ENCODE measurements around the gene MBD6.

Gene MBD6

DNA sequence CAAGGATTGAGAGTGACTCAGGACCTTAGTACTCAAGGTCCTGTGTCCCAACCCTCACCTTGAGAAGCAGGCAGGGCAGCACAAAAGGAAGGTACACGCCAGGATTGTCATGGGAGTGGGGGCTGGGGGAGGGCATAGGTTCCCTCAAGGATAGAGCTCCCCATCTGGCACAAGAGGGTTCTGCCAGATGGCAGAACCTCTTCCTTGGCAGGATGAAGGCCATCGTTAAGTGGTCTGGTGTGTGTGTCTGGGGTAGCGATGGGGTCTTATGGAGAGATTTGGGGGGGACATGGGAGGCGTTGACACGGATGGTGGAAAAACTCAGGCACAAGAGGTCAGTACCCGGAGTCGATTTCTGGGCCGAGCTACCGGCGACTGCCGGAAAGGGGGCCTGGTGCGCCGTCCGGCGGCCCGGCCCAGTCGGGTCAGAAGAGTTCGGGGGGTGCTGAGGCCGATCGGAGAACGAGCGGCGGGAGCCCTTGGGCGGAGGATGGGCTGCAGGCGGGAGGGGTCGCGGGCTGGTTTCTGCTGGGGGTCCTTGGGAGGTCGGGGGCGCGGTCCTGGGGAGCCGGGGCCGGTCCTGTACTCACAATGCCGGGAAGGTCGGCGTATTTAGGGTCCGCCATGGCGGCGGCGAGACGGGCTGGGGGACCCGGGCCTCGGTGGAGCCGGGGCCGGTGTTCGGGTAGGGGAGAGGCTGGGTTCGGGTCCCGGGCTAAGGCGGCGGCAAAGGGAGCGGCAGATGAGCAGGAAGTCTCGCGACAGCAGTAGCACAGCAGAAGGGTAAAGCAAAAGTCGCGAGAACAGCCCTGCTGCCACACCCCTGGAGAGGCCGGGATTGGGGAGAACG is 24.0 kb downstream of the MBD6 start, which contains the start of gene DCTN2:
TSS of gene DCTN2 (minus strand) at position 755 of the 850 bp plus-strand sequence. CDS start at position 626, 129 bp downstream.
- peak within 1 kb of the TSS; percentile 94 for H3K9ac ChIP-seq (ENCODE audit: insufficient read length)
- H3K27ac ChIP-seq: no peak within 1 kb of the TSS
- TF ChIP-seq FOXP2 (optimal IDR thresholded peaks at IDR 0.05; ENCODE audit: control extremely low read depth, extremely low read length, insufficient read depth) (no peak), POLR2AphosphoS5 (IDR thresholded peaks at IDR 0.05; ENCODE audit: borderline replicate concordance, low read depth, low read length) (peak; percentile 78), EZH2 (IDR thresholded peaks at IDR 0.05) (no peak)
- DNase-seq (ENCODE audit: low read depth, low spot score): peak; percentile 93
- peak within 1 kb of the TSS; percentile 78 for H3K4me3 ChIP-seq
- peaks cover 14% of the 10 kb centered on the region for H3K36me3 ChIP-seq (ENCODE audit: insufficient read depth, low read length)
- H3K9me3 ChIP-seq (ENCODE audit: low read depth, low read length): no peaks in the 10 kb centered on the region

- peak overlapping the region; percentile 85 for H3K9ac ChIP-seq (ENCODE audit: insufficient read length)
- no peak overlapping the region for H3K27ac ChIP-seq
- no peaks in the 10 kb centered on the region for H3K9me3 ChIP-seq (ENCODE audit: low read depth, low read length)
- TF ChIP-seq POLR2AphosphoS5 (IDR thresholded peaks at IDR 0.05; ENCODE audit: borderline replicate concordance, low read depth, low read length) (no peak), FOXP2 (optimal IDR thresholded peaks at IDR 0.05; ENCODE audit: control extremely low read depth, extremely low read length, insufficient read depth) (no peak), EZH2 (IDR thresholded peaks at IDR 0.05) (no peak)
- no peak for DNase-seq (ENCODE audit: low read depth, low spot score)
- H3K36me3 ChIP-seq (ENCODE audit: insufficient read depth, low read length): peaks cover 8% of the 10 kb centered on the region
- H3K4me3 ChIP-seq: peak overlapping the region; percentile 78
These were observed 24.8 kb downstream of the MBD6 start for GRCh38 chr12:57547288-57548012.

DNA sequence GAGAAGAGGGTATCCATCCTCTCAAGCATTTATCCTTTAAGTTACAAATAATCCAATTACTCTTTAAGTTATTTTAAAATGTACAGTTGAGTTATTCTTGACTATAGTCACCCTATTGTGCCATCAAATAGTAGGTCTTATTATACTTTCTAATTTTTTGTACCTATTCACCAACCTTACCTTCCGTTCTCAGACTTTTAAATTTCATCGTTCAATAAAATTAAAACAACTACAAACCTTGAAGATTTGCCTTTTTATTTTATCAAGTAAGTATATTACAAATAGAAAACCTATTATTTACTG is 25.3 kb downstream of the MBD6 start:
- Histone ChIP-seq H3K36me3 (ENCODE audit: insufficient read depth, low read length) (peaks cover 7% of the 10 kb centered on the region), H3K27ac (no peak overlapping the region), H3K4me3 (no peak overlapping the region), H3K9ac (ENCODE audit: insufficient read length) (no peak overlapping the region), H3K9me3 (ENCODE audit: low read depth, low read length) (no peaks in the 10 kb centered on the region)
- DNase-seq (ENCODE audit: low read depth, low spot score): no peak
- no peak for TF ChIP-seq POLR2AphosphoS5 (IDR thresholded peaks at IDR 0.05; ENCODE audit: borderline replicate concordance, low read depth, low read length)
- TF ChIP-seq EZH2 (IDR thresholded peaks at IDR 0.05): no peak
- TF ChIP-seq FOXP2 (optimal IDR thresholded peaks at IDR 0.05; ENCODE audit: control extremely low read depth, extremely low read length, insufficient read depth): no peak

DNA sequence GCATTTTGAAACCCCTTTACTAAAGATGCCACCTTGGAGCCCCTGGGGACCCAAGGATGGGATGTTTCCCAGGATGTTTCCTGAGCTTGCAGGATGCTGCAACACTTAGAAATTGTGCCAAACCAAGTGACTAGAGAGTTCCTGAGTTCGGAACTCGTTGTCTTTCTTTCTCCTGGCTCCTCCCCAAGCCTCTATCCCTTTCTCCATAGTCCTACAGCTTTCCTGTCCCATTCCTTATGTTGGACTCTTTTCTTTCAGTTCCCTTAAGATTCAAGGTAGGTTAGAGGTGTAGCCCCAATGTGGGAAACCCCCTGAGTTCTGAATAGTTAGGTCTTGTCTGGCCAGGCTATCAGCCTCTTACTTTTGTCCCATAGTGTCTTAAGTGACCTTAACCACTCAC is 25.9 kb downstream of the MBD6 start:
- H3K9me3 ChIP-seq (ENCODE audit: low read depth, low read length): no peaks in the 10 kb centered on the region
- no peak overlapping the region for H3K4me3 ChIP-seq
- H3K36me3 ChIP-seq (ENCODE audit: insufficient read depth, low read length): peaks cover 7% of the 10 kb centered on the region; the same call in 1 of the 2 replicates
- no peak overlapping the region for H3K27ac ChIP-seq
- no peak for DNase-seq (ENCODE audit: low read depth, low spot score)
- H3K9ac ChIP-seq (ENCODE audit: insufficient read length): no peak overlapping the region
- TF ChIP-seq POLR2AphosphoS5 (IDR thresholded peaks at IDR 0.05; ENCODE audit: borderline replicate concordance, low read depth, low read length): no peak
- TF ChIP-seq EZH2 (IDR thresholded peaks at IDR 0.05): no peak
- no peak for TF ChIP-seq FOXP2 (optimal IDR thresholded peaks at IDR 0.05; ENCODE audit: control extremely low read depth, extremely low read length, insufficient read depth)

- no peak for TF ChIP-seq FOXP2 (optimal IDR thresholded peaks at IDR 0.05; ENCODE audit: control extremely low read depth, extremely low read length, insufficient read depth)
- TF ChIP-seq POLR2AphosphoS5 (IDR thresholded peaks at IDR 0.05; ENCODE audit: borderline replicate concordance, low read depth, low read length): no peak
- TF ChIP-seq EZH2 (IDR thresholded peaks at IDR 0.05): no peak
- Histone ChIP-seq H3K36me3 (ENCODE audit: insufficient read depth, low read length) (peaks cover 7% of the 10 kb centered on the region; the same call in 1 of the 2 replicates), H3K27ac (no peak overlapping the region), H3K9ac (ENCODE audit: insufficient read length) (no peak overlapping the region), H3K4me3 (peak overlapping the region; percentile 68), H3K9me3 (ENCODE audit: low read depth, low read length) (no peaks in the 10 kb centered on the region)
- no peak for DNase-seq (ENCODE audit: low read depth, low spot score)
These were observed 26.7 kb downstream of the MBD6 start for GRCh38 chr12:57549203-57549908.

- no peak for DNase-seq (ENCODE audit: low read depth, low spot score)
- H3K36me3 ChIP-seq (ENCODE audit: insufficient read depth, low read length): peaks cover 3% of the 10 kb centered on the region; the same call in 1 of the 2 replicates
- no peak within 1 kb of the TSS for H3K9ac ChIP-seq (ENCODE audit: insufficient read length)
- peak within 1 kb of the TSS; percentile 68 for H3K4me3 ChIP-seq
- H3K27ac ChIP-seq: no peak within 1 kb of the TSS
- no peaks in the 10 kb centered on the region for H3K9me3 ChIP-seq (ENCODE audit: low read depth, low read length)
- TF ChIP-seq POLR2AphosphoS5 (IDR thresholded peaks at IDR 0.05; ENCODE audit: borderline replicate concordance, low read depth, low read length): peak; percentile 32; the same call in 1 of the 2 replicates
- no peak for TF ChIP-seq FOXP2 (optimal IDR thresholded peaks at IDR 0.05; ENCODE audit: control extremely low read depth, extremely low read length, insufficient read depth)
These were observed 27.5 kb downstream of the MBD6 start, which contains the start of gene KIF5A for GRCh38 chr12:57549909-57550640. Gene KIF5A (plus strand): TSS chr12:57550044. CDS start chr12:57550272, 228 bp downstream.

DNA sequence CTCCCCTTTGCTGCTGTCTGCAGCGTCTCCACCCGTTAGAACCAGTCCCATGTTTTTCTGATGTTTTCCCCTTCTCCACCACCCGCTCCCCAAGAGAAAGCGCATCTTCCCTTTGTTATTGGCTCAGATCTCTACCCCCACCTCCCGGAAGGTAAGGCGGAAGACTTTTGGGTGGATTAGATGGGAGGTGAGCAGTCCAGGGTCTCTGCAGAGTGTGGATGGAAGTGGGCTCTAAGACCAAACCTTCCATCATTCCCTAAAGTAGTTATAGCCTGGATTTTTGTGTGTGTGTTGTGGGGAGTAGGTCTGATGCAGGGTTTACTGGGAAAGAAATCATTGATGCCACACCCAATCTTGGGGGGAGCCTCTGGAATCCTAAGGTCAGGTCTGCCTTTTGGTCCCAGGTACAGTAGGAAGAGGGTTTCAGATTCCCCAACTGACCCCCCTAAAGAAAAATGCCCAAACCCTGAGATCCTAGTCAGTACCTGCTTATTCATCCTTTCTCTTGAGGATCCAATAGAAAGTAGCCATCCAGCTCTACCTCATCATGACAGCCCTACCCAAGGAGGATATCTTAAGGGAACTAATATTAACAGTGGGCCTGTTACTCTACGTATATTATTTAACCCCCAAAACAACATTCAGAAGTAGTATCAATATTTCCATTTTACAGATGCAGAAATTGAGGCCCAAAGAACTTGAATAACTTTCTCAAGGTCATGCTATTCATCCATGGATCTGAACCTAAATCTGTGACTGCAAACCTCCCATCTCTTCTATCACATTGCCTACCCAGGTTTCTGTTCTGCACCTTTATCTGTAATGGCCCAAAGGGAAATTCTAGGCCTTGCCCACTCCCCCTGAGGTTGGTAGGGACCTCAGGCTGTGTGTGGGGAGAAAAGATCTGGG is 28.3 kb downstream of the MBD6 start:
- H3K27ac ChIP-seq: no peak overlapping the region
- DNase-seq (ENCODE audit: low read depth, low spot score): no peak
- H3K4me3 ChIP-seq: no peak overlapping the region
- no peak overlapping the region for H3K9ac ChIP-seq (ENCODE audit: insufficient read length)
- H3K9me3 ChIP-seq (ENCODE audit: low read depth, low read length): no peaks in the 10 kb centered on the region
- no peak for TF ChIP-seq FOXP2 (optimal IDR thresholded peaks at IDR 0.05; ENCODE audit: control extremely low read depth, extremely low read length, insufficient read depth)
- no peak for TF ChIP-seq EZH2 (IDR thresholded peaks at IDR 0.05)
- no peak for TF ChIP-seq POLR2AphosphoS5 (IDR thresholded peaks at IDR 0.05; ENCODE audit: borderline replicate concordance, low read depth, low read length)
- H3K36me3 ChIP-seq (ENCODE audit: insufficient read depth, low read length): no peaks in the 10 kb centered on the region
